ENCODE results near the gene DDX39A. TPM values are rescaled to one million over a fixed set of nuclear protein-coding genes. Genes with fewer than 3 reads are reported as not detected.

The DDX39A gene
- total and polyA plus RNA-seq, 12 donors = 26.7 to 262 (median 46.8) TPM

- 74 to 88% (median 85%) methylated on average over 7 to 44 of the region's 44 CpGs for WGBS, 4 donors
- Histone ChIP-seq H3K4me1 (replicated peaks in 1 of 2) (peaks cover 16 to 44% of the 10 kb centered on the region in 2 donors), H3K27me3 (no peaks in the 10 kb centered on the region), H3K4me3 (no peak overlapping the region), H3K27ac (peak overlapping the region in 2 of 5 donors; percentile 19 to 57), H3K36me3 (replicated peaks in 1 of 2) (peaks cover 0 to 69% of the 10 kb centered on the region in 2 donors), H3K9me3 (replicated peaks in 1 of 3) (no peaks in the 10 kb centered on the region)
- intact Hi-C loops (cut with DNase I) = no loop called here
- DNase-seq = peak in 1 of 7 donors; percentile 27
- no peak for TF ChIP-seq POLR2A (IDR thresholded peaks at IDR 0.05)
- TF ChIP-seq CTCF (IDR thresholded peaks at IDR 0.05) = no peak
These were observed 8.8 kb downstream of the DDX39A start for GRCh38 chr19:14410091-14411051.

DNA sequence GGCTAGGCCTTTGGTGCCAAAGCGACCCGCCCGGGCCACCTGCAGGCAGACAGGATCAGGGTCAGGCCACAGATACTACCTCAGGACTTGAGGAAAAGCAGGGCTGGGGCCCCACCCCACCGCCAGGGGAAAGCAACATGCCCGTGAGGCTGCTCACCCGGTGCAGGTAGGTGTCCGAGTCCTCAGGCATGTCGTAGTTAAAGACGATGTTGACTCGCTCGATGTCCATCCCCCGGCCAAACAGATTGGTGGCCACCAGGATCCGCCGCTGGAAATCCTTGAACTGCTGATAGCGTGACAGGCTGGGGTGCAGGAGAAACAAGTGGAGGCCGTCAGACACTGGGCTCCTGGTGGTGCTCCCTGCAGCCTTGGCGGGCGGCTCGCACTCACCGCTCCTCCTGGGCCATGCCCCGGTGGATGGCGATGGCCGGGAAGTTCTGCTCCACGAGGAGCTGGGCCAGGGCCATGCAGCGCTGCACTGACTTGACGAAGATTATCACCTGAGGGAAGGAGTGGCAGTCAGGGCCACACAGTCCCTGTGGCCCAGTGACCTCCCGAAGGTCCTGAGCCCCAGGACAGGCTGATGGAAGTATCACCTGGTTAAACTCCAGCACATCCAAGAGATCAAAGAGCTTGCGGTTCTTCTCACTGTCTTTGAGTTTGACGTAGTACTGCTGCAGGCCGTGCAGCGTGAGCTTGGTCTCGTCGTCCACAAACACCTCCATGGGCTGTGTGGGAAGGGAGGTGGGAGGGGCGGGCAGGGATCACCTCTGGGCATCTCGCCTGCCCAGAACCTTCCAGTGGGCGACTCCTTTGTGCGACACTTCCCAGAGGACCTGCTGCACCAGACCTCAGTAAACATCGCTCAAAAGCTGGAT lies 9.8 kb downstream of the DDX39A start:
- H3K27ac ChIP-seq = peak overlapping the region in 2 of 5 donors; percentile 57 to 72
- no peak overlapping the region for H3K4me3 ChIP-seq
- no peak for TF ChIP-seq POLR2A (IDR thresholded peaks at IDR 0.05)
- no peaks in the 10 kb centered on the region for H3K9me3 ChIP-seq (replicated peaks in 1 of 3)
- H3K36me3 ChIP-seq (replicated peaks in 1 of 2) = peaks cover 0 to 73% of the 10 kb centered on the region in 2 donors
- 78 to 82% (median 80%) methylated on average over 11 to 38 of the region's 38 CpGs for WGBS, 4 donors
- peak in 2 of 7 donors; percentile 25 to 40 for DNase-seq
- peaks cover 16 to 44% of the 10 kb centered on the region in 2 donors for H3K4me1 ChIP-seq (replicated peaks in 1 of 2)
- no peaks in the 10 kb centered on the region for H3K27me3 ChIP-seq
- intact Hi-C loops (cut with DNase I) = no loop called here

- no peaks in the 10 kb centered on the region for H3K9me3 ChIP-seq (replicated peaks in 1 of 3)
- 46 to 65% (median 58%) methylated on average over 12 to 20 of the region's 20 CpGs for WGBS, 4 donors
- intact Hi-C loops (cut with DNase I) = no loop called here
- H3K27me3 ChIP-seq = no peaks in the 10 kb centered on the region
- H3K27ac ChIP-seq = peak overlapping the region; percentile 19 to 86 (median 70)
- TF ChIP-seq POLR2A (IDR thresholded peaks at IDR 0.05) (peak in 1 of 2 donors; percentile 48), CTCF (IDR thresholded peaks at IDR 0.05) (no peak)
- H3K36me3 ChIP-seq (replicated peaks in 1 of 2) = peaks cover 0 to 74% of the 10 kb centered on the region in 2 donors
- peak; percentile 52 to 90 (median 84) for DNase-seq
- H3K4me1 ChIP-seq (replicated peaks in 1 of 2) = peaks cover 16 to 37% of the 10 kb centered on the region in 2 donors
- H3K4me3 ChIP-seq = no peak overlapping the region
These were observed 10.5 kb downstream of the DDX39A start for GRCh38 chr19:14408491-14409145.

GRCh38 chr19:14407605-14408484 lies 11.3 kb downstream of the DDX39A start:
- DNase-seq = peak in 2 of 7 donors; percentile 41 to 49
- Histone ChIP-seq H3K4me3 (no peak overlapping the region), H3K27ac (peak overlapping the region; percentile 19 to 86 (median 70)), H3K36me3 (replicated peaks in 1 of 2) (peaks cover 0 to 73% of the 10 kb centered on the region in 2 donors), H3K4me1 (replicated peaks in 1 of 2) (peaks cover 16 to 36% of the 10 kb centered on the region in 2 donors), H3K9me3 (replicated peaks in 1 of 3) (no peaks in the 10 kb centered on the region), H3K27me3 (no peaks in the 10 kb centered on the region)
- WGBS, 4 donors = 69 to 80% (median 76%) methylated on average over 12 to 20 of the region's 20 CpGs
- no peak for TF ChIP-seq POLR2A (IDR thresholded peaks at IDR 0.05)
- no peak for TF ChIP-seq CTCF (IDR thresholded peaks at IDR 0.05)
- intact Hi-C loops (cut with DNase I) = no loop called here

Data from adrenal gland (tissue), 12 donors.